HG02970 (cell line): Measurements from ENCODE around the gene HOXB5.

Source experiments
- ATAC-seq: cut with Tn5 transposase; IDR thresholded peaks from one replicate; pipeline ENCODE4 v1.9.1; 2021; ENCODE audit warnings: mild to moderate bottlenecking, moderate library complexity, moderate number of reproducible peaks; ENCODE audit not compliant: unreplicated experiment, low FRiP score

HOXB5 gene

DNA sequence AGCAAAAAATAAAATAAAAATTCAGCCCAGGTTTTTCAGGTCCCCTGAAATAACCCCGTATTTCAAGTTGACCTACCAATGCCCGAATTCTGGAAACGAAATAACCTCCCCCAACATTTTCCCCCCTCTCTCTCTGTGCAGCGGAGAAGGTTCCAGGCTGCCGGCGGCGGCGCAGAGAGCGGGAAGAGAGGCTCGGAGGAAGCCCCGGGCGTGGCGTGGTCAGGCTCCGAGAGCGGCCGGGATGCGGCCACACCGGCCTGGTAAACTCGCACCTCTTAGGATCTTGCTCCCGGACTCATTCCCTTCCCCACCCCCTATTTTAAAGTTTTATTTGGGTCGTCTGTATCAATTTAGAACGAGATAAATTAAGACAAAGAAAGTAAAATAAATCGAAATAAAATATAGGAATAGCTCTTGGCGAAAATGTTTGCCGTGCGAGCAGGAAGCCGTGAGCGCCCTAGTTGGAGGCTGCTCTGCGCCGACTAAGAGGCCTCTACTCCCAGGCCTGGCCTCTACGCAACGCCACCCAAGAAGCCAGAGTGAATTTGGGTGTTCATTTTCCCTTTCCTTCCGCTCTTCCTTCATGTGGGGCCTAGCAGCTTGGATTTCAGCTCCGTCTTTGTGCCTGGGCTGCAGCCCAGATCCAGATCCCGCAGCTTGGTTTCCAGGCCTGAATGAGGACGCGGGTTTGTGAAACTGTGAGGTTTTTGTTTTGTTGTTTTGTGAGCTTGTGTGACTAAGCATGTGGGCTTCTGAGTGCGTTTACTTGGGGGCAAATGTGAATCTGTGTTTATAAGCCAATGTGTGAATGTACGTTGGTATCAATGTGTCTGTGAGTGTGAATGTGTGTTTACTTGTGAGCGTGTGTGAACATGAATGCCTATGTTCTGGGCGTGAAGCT lies 12.7 kb upstream of the HOXB5 start:
- ATAC-seq: no peak

DNA sequence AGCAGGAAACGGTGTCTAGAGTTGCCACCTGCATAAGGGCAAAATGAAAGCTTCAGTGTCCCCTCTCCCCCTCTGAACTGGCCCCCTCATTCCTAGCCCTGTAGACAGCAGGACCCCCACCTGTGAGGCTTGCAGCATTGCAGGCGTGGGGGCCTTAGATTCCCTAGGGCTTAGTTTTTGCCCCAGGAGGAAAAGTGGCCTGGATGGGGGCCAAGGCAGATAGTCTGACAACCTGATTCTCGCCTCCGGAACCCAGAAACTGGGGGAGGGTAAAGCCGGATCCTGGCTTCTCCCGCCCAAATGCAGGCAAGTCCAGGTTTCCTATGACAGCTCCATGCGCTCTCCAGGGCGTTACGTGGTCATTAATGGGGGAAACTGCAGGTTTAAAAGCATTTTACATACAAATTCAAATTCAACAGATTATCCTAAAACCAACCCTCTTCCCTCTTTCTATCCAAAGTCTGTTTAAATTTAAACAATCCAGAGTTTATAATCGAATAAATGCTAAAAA lies 11.9 kb upstream of the HOXB5 start:
- ATAC-seq: no peak

DNA sequence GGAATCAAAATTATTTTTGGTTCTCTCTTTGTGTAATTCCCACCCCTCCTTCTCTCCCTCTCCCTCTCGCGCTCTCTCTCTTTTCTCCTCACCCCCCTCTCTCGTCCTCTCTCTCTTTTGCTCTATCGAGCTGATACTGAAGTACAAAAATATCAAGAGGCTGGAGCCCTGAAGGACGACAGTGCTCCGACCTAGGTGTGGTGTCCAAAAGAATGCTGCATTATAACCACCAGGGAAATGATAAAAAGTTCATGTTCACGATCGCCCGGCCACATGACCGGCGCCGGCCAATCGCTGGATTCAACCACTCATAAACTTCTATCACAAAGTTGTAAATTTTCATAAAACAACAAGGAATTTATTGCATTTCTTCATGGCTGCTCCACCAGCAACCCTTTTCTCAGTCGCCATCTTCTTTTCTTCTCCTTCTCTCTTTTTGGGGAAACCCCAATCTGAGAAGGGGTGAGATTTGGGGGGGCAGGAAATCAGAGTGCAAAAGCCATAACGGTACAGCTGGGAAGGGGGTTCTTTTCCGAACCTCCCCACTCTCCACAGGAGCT lies 11.3 kb upstream of the HOXB5 start, which contains the start of gene HOXB6:
TSS of gene HOXB6 (minus strand) at position 217 of the 560 bp plus-strand sequence. CDS start 6,836 bp downstream, outside the sequence.
- no peak for ATAC-seq

DNA sequence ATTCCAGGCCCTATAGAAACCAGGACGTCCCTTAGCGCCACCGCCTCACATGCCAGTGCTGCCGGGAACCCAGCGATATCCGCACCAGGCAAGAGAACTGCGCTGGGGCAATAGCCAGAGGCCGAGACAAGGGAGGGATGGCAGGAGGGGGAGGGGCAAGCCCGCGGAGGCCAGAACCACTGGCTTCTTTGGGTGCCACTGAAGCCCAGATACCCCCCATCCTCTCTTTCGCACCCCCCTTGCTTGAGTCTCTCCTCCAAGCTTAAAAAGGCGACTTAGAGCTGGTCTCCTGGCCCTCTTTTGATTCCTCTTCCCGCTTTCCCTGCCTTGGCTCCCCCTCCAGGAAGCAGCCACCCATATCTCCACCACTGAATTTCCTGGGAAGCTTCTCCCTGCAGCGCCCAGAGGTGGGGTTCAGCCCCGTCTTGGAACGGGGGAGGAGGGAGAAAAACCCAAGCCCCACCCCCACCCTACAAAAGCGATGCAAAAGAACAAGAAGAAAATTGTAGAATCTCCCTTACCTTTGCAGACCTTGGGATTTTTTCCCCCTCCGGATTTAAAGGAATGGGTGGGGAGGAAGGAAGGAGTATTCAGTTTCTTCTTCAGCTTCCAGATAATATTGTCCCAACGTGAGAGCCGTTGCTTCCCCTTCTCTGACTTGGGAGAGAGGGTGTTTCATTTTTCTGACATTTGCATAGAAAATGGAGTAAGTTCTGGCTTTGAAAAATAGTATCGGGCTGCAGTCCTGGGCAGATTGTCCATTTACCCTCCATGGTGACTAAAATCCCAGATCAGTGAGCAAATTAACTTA lies 10.6 kb upstream of the HOXB5 start:
- ATAC-seq: no peak

DNA sequence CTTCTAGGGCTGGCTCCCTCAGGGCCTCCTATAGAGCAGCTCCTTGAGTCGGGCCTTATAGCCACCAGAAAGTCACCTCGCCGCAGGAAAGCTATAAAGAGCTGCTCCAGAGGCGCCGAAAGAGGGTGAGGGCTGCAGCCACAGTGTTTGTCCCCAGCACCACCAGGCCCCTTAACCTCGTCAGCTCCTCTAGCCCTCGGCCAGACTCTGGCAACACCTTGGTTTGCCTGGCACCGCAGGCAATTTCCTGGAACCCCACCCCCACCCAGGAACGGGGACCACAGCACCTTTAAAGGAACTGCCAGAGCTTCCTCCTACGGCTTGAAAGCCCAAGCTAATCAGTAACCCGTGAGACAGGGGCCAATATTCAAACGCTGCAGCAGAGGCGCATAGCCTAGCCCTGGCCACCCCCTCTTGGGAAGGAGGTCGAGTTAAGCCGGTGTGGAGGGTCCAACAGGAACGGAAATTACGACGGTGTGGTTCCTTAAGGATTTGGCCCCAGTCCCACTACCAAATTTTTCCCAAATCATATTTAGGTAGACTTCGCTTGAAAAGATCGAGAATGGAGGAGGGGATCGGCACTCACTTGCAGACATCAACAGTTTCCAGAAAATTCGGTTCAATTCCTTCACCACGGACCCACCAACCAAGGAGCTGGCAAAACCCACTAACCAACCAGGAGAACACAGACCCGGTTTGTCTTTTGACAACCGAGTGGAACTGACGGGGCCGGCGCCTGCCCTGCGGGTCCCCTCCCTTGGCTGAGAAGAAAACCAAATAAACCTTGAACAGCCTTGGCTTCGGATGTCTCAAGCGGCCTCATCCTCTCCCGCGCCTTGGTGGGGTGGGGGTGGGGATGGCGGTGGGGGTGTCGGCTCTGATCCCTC lies 8.2 kb upstream of the HOXB5 start:
- ATAC-seq: no peak

DNA sequence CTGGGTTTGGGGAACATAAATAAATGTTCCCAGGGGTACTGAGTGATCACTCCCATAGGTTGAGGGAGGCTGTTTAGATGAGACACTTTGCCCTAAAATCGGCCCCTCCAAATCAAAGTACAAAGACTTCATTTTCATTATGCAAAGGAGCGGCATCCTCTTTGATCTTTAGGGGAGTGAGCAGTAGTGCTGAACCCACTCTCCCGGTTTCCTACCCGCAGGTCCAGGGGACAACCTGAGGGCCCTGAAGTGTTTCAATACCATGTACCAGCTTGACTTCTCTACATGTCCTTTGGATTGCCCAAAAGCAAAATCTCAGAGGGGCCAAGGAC lies 7.6 kb upstream of the HOXB5 start:
- no peak for ATAC-seq

DNA sequence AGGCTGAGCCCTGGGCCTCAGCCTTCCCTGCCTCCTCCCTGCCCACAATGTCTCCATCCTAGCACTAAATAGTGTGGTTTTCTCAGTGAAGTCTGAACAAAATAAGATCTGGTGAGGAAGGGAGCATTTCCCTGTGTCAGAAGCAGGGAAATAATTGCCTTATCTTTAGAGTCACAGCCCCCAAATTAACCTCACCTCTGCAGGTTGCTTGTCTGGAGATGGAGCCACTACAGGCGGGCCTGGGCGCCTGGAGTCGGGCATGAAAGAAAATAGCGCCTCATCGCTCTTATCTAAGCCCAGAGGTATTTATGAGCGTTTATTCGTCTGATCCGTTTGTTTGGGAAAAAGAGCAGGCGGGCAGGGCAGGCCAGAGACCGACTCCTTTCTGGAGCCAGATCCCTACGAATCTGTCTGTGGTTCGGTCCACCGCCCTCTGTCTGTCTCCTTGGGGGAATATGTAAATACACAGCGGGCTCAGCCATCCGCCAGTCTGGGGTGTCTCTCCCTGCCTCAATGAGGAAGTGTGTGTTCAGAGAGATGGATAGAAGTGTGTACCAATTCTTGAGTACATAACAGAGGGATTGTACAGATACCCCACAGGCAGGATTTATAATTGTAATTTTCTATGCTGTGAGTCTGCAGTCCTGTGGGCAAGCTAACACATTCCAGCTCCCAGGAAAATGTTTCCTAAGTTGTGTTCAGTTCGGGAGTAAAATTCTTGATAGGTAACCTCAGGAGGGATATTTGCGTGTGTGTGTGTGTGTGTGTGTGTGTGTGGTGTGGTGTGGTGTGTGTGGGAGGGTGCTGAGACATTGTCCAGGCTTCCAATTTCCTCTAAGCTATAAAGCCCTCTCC lies 6.9 kb upstream of the HOXB5 start:
- no peak for ATAC-seq

DNA sequence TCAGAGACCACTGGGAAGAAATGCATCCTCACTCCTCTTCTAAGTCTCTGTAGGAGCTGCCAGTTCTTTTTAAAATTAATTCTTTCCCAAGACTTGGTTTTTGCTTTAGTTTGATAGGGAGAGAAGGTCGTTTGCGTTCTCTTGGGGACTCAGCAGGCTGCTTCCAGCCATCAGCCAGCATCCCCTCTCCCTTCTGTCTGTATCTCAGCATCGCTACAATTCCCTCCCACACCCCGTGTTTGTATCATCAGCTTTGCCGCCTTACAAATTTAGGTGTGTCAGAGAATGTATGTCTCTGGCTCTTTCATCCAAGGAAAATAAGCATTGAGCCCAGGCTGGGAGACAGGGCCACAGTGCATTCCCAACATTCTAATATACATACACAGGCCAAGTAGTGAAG lies 5.8 kb upstream of the HOXB5 start:
- ATAC-seq: no peak

DNA sequence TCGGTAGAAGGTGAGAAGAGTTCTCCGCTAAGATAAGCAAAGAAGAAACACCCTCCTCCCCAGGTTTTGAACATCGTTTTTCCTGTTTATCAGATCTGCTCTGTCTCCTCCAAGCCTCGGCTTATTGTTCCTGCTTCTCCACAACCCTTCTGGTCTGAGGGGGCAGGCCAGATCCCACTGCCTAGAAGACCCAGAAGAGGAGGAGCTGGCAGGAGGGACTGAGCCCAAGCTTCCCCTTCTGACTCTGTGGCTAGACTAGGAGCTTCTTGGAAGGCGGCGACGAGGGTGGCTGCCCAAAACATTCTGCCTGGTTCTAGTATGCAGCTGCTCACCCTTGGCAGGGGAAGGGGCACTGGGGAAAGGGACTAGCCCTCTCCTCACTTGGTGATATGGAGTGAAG lies 5.2 kb upstream of the HOXB5 start:
- ATAC-seq: no peak

DNA sequence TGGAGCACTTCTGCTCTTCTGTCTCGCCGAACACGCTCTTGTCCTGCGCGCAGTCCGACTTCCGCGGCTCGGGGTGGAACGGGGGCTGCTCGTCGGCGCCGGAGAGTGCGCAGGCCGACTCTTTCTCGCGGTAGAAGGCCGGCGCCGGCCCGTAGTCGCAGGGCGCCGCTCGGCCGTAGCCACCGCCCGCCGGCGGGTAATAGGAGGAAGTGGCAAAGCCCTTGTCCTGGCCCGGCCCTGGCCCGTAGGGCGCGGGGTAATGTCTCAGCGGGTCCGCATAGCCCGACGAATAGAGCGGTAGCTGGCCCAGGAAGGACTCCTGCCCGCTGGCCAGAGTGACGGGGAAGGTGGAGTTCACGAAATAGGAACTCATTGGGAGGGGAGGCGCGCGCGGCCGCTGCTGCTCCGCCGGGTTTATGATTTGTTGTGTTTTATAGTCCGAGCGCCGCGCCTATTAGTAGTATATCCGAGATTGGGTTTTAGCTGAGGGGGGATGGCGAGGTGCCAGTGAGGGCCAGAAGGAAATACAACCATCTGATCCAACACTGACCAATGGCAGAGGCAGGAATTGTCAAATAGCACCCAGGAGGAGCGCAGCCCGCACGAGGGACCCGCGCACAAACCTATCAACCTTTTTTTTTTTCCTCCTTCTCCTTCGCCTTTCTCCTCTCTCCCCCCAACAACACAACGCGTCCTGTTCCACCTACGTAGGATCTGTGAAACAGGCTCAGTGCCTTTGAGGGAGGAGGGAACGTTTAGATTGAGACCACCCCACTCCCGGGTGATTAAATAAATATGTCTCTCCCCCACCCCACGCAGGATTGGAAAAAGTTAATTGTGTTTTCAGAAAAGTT lies 4.4 kb upstream of the HOXB5 start:
- no peak for ATAC-seq

DNA sequence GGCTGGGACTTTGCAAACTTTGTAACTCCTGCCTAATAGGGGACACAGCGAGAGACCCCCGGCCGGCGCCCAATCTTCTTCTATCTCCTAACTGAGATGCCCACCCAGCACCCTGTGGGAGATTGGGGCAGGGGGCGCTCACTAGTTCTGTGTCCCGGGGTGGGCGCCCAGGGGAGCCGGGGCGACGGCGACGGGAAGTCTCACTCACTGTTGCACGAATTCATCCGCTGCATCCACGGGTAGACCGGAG lies 3.9 kb upstream of the HOXB5 start:
- ATAC-seq: no peak

DNA sequence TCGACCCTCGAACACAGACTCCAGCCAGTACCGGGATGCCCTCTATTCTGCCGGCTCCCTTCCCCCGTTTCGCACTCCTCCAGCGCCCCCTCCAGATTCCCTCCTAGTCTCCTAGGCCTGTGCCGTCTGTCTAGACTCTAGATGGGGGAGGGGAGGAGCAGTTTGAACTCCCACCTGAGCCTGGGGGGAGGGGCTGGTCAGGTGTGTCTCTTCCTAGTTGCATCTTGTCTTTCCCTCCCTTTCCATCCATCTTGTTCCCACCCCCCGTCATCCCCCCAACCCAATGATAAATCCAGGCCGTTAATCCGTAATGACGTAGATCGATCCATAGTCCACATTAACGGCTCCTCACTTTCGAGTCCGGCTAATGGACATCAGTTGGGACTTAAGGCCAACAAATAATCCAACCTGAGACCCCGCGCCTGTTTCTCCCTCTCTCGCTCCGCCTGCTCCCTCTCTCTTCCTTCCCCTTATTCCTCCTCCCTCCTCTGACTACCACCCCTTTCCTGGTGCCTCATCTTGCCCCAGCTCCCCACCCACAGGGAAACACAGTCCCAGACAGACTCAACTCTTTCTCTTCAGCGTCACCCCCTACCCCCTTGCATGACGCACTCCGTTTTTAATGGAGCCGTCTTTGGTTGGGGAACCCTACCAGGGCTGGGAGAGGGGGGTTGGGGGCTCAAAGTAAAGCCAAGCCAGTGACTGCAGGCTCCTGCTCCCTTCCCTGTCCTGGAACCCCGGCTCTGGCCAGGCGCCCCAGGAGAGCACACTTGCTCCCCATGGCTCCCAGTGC lies 3.4 kb upstream of the HOXB5 start:
- ATAC-seq: no peak

DNA sequence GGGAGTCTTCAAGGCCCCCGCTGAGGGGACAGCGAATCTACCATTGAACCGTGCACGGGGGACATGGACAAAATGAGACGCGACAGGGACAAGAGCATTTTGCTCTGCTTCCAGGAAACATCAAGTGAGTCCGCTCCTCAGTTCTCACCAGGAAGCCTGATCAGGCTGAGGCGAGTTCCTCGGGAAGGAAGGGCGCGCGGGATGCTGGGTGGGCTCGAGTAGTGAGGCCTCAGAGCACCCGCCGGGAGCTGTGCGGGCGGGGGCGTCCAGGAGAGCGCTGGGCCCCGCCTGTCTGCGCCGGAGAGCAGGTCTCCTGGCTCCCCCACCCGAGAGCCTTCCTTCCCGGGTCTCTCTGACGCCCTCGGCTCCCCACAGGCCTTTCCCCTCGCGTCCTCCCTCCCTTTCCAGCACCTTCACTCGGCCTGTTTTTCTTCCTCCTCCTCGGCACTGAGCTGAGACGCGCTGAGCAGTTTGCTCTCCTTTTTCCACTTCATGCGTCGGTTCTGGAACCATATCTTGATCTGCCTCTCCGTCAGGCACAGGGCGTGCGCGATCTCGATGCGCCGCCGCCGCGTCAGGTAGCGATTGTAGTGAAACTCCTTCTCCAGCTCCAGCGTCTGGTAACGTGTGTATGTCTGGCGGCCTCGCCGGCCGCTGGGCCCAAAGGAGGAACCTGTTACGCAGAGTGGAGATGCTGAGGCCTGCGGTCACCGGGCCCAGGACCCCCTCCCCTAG lies 2.6 kb upstream of the HOXB5 start:
- ATAC-seq: no peak

DNA sequence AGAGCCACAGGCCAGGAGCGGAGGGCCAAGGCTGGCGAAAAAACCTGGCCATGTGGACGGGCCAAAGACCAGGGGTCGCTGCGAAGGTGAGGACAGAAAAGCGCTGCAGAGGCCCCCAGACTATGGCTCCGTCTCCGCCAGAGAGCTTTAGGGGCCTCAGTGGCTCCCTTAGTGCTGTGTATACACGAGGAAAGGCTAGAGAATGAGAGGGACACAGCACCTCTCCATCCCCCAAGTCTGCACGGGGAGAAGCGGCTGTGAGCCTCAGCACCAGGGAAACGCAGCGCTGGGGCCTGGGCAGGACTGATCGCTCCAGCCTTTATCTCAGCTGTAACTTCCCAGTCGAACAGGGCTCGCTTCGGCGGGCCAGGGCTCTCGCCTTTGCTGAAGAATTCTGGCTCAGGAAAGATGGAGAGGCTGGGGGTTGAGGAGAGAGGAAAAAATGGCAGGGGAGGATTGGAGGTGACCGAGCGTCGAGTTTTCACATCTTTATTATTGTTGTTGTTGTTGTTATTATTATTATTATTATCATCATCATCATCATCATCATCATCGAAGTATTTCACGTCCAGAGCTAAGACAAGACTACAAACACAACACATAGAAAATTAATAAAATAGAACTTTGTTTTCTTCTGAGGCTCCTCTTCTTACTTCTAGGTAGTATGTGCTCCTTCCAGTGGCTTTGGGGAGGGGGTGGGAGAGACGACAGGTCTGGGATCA lies 1.9 kb upstream of the HOXB5 start:
- ATAC-seq: no peak

DNA sequence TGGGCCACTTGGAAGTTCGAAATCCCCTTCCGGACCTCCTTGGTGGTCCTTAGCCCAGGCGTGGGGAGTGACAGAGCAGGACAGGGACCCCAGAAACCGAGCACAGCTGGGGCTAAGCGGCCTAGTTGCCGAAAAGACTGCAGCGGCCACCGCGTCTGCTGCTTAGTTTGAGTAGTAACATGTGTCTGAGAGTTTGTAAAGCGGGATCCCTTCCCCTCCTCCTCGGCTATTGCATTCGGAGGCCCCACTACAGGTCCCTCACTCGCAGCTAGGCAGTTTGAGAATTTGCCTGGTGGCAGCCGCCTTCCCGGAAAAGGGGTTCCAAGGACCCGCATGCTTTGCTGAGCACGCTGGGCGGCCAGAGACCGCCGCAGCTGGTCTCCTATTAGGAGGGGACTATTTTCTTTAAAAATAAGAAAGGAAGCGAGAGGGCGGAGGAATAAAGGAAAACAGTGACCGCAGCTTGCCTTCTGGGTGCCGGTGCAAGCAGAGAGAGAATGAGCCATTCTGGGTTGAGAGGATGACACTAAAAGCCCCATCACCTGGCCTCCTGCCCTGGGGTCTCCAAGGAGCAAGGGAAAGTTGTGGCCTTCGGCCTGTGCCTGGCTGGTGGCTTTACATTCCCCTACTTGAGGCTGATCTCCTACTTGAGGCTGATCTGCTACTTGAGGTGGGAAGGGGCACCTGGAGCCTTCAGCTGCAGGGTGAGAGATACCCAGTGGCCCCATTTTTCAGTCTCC lies 1.1 kb upstream of the HOXB5 start:
- ATAC-seq: no peak
